Measurements from ENCODE around the gene ZNF512B. TPM values are rescaled to one million over a fixed set of nuclear protein-coding genes. Genes with fewer than 3 reads are reported as not detected.

ZNF512B gene
- total RNA-seq, 1 experiment from 2014 or later, result 10.3 TPM

DNA sequence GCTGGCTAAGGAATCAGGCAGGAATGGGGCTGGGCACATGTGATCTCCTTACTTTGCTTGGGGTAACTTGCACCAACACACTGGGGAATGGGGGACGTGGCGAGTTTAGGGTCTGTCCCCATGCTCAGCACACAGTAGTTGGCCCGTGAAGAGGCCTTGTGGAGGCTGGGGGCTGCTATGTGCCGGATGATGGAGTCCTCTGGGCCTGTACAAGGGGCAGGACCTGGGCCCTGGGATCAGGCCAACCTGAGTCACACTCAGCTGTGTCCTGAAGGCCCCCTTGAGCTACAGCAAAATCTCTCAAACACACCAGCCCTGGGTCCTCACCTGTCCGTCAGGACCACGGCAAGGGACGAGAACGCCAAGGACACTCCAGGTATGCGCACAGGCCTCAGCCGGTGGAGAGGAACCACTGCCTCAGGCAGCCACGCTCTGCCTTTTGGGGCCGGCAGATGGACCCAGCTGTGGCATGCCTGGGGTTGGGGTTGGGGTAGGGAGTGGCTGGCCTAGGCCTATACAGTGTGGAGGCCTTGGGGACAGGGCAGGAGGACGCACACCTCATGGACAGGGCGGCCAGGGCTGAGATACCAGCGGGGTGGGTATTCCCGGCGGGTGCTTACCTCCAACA lies 24.6 kb downstream of the ZNF512B start:
- no peak for ATAC-seq
- peaks cover 16 to 38% of the 10 kb centered on the region in 2 experiments; a peak in 3 of 4 replicates for H3K36me3 ChIP-seq (ENCODE audit: control insufficient read depth in 1 of 2, insufficient read depth in 2 of 2, low read length in 2 of 2)

More for the DNA sequence above, 24.6 kb downstream of the ZNF512B start:
- no peaks in the 10 kb centered on the region for H3K9me3 ChIP-seq (ENCODE audit: control insufficient read depth in 1 of 2, insufficient read depth in 1 of 2, low read depth in 1 of 2, low read length in 2 of 2)
- H2AFZ ChIP-seq (ENCODE audit: low read depth, low read length, poor library complexity, severe bottlenecking), result no peak overlapping the region
- H3K9me2 ChIP-seq (ENCODE audit: insufficient read depth), result no peaks in the 10 kb centered on the region
- no peak overlapping the region for H3K4me3 ChIP-seq (replicated peaks in 1 of 2; ENCODE audit: low read depth in 1 of 2, low read length in 2 of 2)
- no peak for TF ChIP-seq ZNF274 (IDR thresholded peaks at IDR 0.05; ENCODE audit: low read depth, low read length)
- TF ChIP-seq, protein P1, sequence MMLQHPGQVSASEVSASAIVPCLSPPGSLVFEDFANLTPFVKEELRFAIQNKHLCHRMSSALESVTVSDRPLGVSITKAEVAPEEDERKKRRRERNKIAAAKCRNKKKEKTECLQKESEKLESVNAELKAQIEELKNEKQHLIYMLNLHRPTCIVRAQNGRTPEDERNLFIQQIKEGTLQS (IDR thresholded peaks at IDR 0.05), result no peak
- no peak for TF ChIP-seq CEBPB (IDR thresholded peaks at IDR 0.05; ENCODE audit: low read depth)
- TF ChIP-seq ZFX (IDR thresholded peaks at IDR 0.05), result no peak
- no peak for TF ChIP-seq YY1 (IDR thresholded peaks at IDR 0.05; ENCODE audit: extremely low read depth, insufficient replicate concordance, low read depth, low read length)
- no peak for TF ChIP-seq CBX3 (IDR thresholded peaks at IDR 0.05; ENCODE audit: low read depth)
- no peak for TF ChIP-seq TCF7L2 (IDR thresholded peaks at IDR 0.05; ENCODE audit: borderline replicate concordance, extremely low read depth, insufficient read depth, insufficient read length)
- TF ChIP-seq, protein P2, sequence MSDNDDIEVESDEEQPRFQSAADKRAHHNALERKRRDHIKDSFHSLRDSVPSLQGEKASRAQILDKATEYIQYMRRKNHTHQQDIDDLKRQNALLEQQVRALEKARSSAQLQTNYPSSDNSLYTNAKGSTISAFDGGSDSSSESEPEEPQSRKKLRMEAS (IDR thresholded peaks at IDR 0.05), result no peak
- TF ChIP-seq, protein P3, sequence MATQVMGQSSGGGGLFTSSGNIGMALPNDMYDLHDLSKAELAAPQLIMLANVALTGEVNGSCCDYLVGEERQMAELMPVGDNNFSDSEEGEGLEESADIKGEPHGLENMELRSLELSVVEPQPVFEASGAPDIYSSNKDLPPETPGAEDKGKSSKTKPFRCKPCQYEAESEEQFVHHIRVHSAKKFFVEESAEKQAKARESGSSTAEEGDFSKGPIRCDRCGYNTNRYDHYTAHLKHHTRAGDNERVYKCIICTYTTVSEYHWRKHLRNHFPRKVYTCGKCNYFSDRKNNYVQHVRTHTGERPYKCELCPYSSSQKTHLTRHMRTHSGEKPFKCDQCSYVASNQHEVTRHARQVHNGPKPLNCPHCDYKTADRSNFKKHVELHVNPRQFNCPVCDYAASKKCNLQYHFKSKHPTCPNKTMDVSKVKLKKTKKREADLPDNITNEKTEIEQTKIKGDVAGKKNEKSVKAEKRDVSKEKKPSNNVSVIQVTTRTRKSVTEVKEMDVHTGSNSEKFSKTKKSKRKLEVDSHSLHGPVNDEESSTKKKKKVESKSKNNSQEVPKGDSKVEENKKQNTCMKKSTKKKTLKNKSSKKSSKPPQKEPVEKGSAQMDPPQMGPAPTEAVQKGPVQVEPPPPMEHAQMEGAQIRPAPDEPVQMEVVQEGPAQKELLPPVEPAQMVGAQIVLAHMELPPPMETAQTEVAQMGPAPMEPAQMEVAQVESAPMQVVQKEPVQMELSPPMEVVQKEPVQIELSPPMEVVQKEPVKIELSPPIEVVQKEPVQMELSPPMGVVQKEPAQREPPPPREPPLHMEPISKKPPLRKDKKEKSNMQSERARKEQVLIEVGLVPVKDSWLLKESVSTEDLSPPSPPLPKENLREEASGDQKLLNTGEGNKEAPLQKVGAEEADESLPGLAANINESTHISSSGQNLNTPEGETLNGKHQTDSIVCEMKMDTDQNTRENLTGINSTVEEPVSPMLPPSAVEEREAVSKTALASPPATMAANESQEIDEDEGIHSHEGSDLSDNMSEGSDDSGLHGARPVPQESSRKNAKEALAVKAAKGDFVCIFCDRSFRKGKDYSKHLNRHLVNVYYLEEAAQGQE (IDR thresholded peaks at IDR 0.05; ENCODE audit: low read depth), result no peak
- TF ChIP-seq SRF (IDR thresholded peaks at IDR 0.05; ENCODE audit: low read depth), result no peak
- no peak for TF ChIP-seq SIN3A (IDR thresholded peaks at IDR 0.05; ENCODE audit: low read depth)
- TF ChIP-seq, protein P4, sequence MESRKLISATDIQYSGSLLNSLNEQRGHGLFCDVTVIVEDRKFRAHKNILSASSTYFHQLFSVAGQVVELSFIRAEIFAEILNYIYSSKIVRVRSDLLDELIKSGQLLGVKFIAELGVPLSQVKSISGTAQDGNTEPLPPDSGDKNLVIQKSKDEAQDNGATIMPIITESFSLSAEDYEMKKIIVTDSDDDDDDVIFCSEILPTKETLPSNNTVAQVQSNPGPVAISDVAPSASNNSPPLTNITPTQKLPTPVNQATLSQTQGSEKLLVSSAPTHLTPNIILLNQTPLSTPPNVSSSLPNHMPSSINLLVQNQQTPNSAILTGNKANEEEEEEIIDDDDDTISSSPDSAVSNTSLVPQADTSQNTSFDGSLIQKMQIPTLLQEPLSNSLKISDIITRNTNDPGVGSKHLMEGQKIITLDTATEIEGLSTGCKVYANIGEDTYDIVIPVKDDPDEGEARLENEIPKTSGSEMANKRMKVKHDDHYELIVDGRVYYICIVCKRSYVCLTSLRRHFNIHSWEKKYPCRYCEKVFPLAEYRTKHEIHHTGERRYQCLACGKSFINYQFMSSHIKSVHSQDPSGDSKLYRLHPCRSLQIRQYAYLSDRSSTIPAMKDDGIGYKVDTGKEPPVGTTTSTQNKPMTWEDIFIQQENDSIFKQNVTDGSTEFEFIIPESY (IDR thresholded peaks at IDR 0.05; ENCODE audit: extremely low read depth, insufficient replicate concordance, low read length), result no peak
- TF ChIP-seq POLR2A (IDR thresholded peaks at IDR 0.05; ENCODE audit: borderline replicate concordance, extremely low read depth, insufficient read depth, insufficient read length), result no peak
- TF ChIP-seq EGR1 (IDR thresholded peaks at IDR 0.05; ENCODE audit: low read depth), result no peak
- no peak for TF ChIP-seq ELF1 (IDR thresholded peaks at IDR 0.05; ENCODE audit: borderline replicate concordance, low read depth)
- TF ChIP-seq EZH2phosphoT487 (IDR thresholded peaks at IDR 0.05; ENCODE audit: borderline replicate concordance), result no peak
- TF ChIP-seq SP1 (IDR thresholded peaks at IDR 0.05; ENCODE audit: low read depth), result no peak
- H4K20me1 ChIP-seq (ENCODE audit: insufficient read depth), result no peaks in the 10 kb centered on the region; the same call in 1 of the 2 replicates
- peaks cover 51% of the 10 kb centered on the region for H3K79me2 ChIP-seq (ENCODE audit: insufficient read depth, low read length)
- no peaks in the 10 kb centered on the region for H3K27me3 ChIP-seq (ENCODE audit: insufficient read depth, low read length)
- ChIA-PET RAD21 (ENCODE audit: low non-redundant PET in 1 of 2, low total read pairs in 2 of 2, uncharacterized antibody in 2 of 2, unreplicated experiment in 2 of 2) (no interaction called here), POLR2A (no interaction called here), CTCF (no interaction called here)
- no peak for DNase-seq (ENCODE audit: low read depth, low spot score)
- BruUV-seq (replicated peaks), result no TSS peak
- H3K4me1 ChIP-seq (ENCODE audit: control insufficient read depth in 1 of 2, insufficient read depth in 2 of 2, low read length in 2 of 2), result peaks cover 11 to 32% of the 10 kb centered on the region in 2 experiments; a peak in 3 of 4 replicates
- no peak overlapping the region for H3K27ac ChIP-seq (ENCODE audit: low read depth, low read length)
- H3K9ac ChIP-seq (ENCODE audit: low read length), result no peak overlapping the region
- intact Hi-C loops (cut with micrococcal nuclease), result no loop called here
- H3K4me2 ChIP-seq (ENCODE audit: low read length), result no peak overlapping the region

Data from HCT116 (cell line).